Endothelial cell (in vitro differentiated cells): ENCODE measurements around the gene LARGE1. TPM values are rescaled to one million over a fixed set of nuclear protein-coding genes. Genes with fewer than 3 reads are reported as not detected.

Experiments used
- DNase-seq: peaks from one replicate; pipeline ENCODE4 v3.0.0; 2021; ENCODE audit warnings: low spot score
- H3K27ac Mint-ChIP-seq: one replicate; pipeline ENCODE4 v1.8.0; 2021; ENCODE audit warnings: mixed read lengths, inconsistent platforms; ENCODE audit not compliant: unreplicated experiment
- H3K27me3 Mint-ChIP-seq: one replicate; pipeline ENCODE4 v1.8.0; 2021; ENCODE audit warnings: mild to moderate bottlenecking, moderate library complexity, mixed read lengths, inconsistent platforms; ENCODE audit not compliant: unreplicated experiment
- H3K36me3 Mint-ChIP-seq: one replicate; pipeline ENCODE4 v1.8.0; 2021; ENCODE audit warnings: mild to moderate bottlenecking, low read depth, mixed read lengths, inconsistent platforms; ENCODE audit not compliant: unreplicated experiment
- H3K4me1 Mint-ChIP-seq: one replicate; pipeline ENCODE4 v1.8.0; 2021; ENCODE audit warnings: mild to moderate bottlenecking, mixed read lengths, inconsistent platforms; ENCODE audit not compliant: unreplicated experiment
- H3K4me3 Mint-ChIP-seq: one replicate; pipeline ENCODE4 v1.8.0; 2021; ENCODE audit warnings: mild to moderate bottlenecking, mixed read lengths, inconsistent platforms; ENCODE audit not compliant: unreplicated experiment
- H3K9me3 Mint-ChIP-seq: one replicate; pipeline ENCODE4 v1.8.0; 2021; ENCODE audit warnings: mixed read lengths, inconsistent platforms; ENCODE audit not compliant: unreplicated experiment
- CTCF ChIP-seq: fragments of 200-600 bp; sonication (generic); IDR thresholded peaks from one replicate; pipeline ENCODE4 v1.5.0; 2021; ENCODE audit warnings: antibody characterized with exemption; ENCODE audit not compliant: unreplicated experiment
- total RNA-seq: library from RNA; stranded (reverse); fragmentation: NEBNext Ultra II Directional; extraction: Animal tissue kit (Norgen Biotek cat#: 25700); gene quantifications from one replicate; pipeline ENCODE4 v1.2.1, GENCODE V29; 2021; ENCODE audit not compliant: unreplicated experiment

Gene LARGE1
- total RNA-seq, 1 donor from 2014 or later: 25.4 TPM

- DNase-seq: no peak
- no peak for TF ChIP-seq CTCF
- Mint-ChIP-seq H3K27ac (no peak overlapping the region), H3K27me3 (no peaks in the 10 kb centered on the region), H3K9me3 (no peaks in the 10 kb centered on the region), H3K4me3 (no peak overlapping the region), H3K36me3 (no peaks in the 10 kb centered on the region), H3K4me1 (peaks cover 2% of the 10 kb centered on the region)
These were observed 534.0 kb downstream of the LARGE1 start for GRCh38 chr22:33386270-33386669.

GRCh38 chr22:33385611-33386010 is 534.7 kb downstream of the LARGE1 start:
- DNase-seq: no peak
- peaks cover 2% of the 10 kb centered on the region for H3K4me1 Mint-ChIP-seq
- H3K27ac Mint-ChIP-seq: no peak overlapping the region
- no peak for TF ChIP-seq CTCF
- no peaks in the 10 kb centered on the region for H3K9me3 Mint-ChIP-seq
- no peaks in the 10 kb centered on the region for H3K36me3 Mint-ChIP-seq
- H3K27me3 Mint-ChIP-seq: no peaks in the 10 kb centered on the region
- H3K4me3 Mint-ChIP-seq: no peak overlapping the region

- no peak for TF ChIP-seq CTCF
- Mint-ChIP-seq H3K4me1 (no peaks in the 10 kb centered on the region), H3K9me3 (no peaks in the 10 kb centered on the region), H3K27ac (no peak overlapping the region), H3K27me3 (no peaks in the 10 kb centered on the region), H3K36me3 (peaks cover 12% of the 10 kb centered on the region), H3K4me3 (no peak overlapping the region)
- no peak for DNase-seq
These were observed 537.8 kb downstream of the LARGE1 start for GRCh38 chr22:33382436-33382835.

- no peaks in the 10 kb centered on the region for H3K4me1 Mint-ChIP-seq
- H3K9me3 Mint-ChIP-seq: no peaks in the 10 kb centered on the region
- no peak for DNase-seq
- peaks cover 14% of the 10 kb centered on the region for H3K36me3 Mint-ChIP-seq
- H3K27ac Mint-ChIP-seq: no peak overlapping the region
- H3K27me3 Mint-ChIP-seq: no peaks in the 10 kb centered on the region
- no peak overlapping the region for H3K4me3 Mint-ChIP-seq
- TF ChIP-seq CTCF: no peak
These were observed 538.5 kb downstream of the LARGE1 start for GRCh38 chr22:33381531-33382406.

- no peak for TF ChIP-seq CTCF
- Mint-ChIP-seq H3K4me3 (no peak overlapping the region), H3K27me3 (no peaks in the 10 kb centered on the region), H3K4me1 (no peaks in the 10 kb centered on the region), H3K36me3 (peaks cover 14% of the 10 kb centered on the region), H3K27ac (no peak overlapping the region), H3K9me3 (no peaks in the 10 kb centered on the region)
- DNase-seq: no peak
These were observed 539.3 kb downstream of the LARGE1 start for GRCh38 chr22:33380789-33381530.
